GM21423 (cell line): Measurements from ENCODE around the gene SLC38A11.

ENCODE experiments used
- ATAC-seq: cut with Tn5 transposase; IDR thresholded peaks from one replicate; pipeline ENCODE4 v1.9.1; 2021; ENCODE audit warnings: mild to moderate bottlenecking, moderate library complexity; ENCODE audit not compliant: unreplicated experiment

The SLC38A11 gene

GRCh38 chr2:164972216-164972615 lies 16.9 kb upstream of the SLC38A11 start:
- no peak for ATAC-seq

GRCh38 chr2:164969909-164970690 lies 14.8 kb upstream of the SLC38A11 start:
- no peak for ATAC-seq

- no peak for ATAC-seq
Observed at GRCh38 chr2:164967781-164968228, 12.5 kb upstream of the SLC38A11 start.

GRCh38 chr2:164967361-164967760 lies 12.0 kb upstream of the SLC38A11 start:
- no peak for ATAC-seq

- ATAC-seq = no peak
Observed at GRCh38 chr2:164964700-164965099, 9.4 kb upstream of the SLC38A11 start.

GRCh38 chr2:164960159-164960558 lies 4.8 kb upstream of the SLC38A11 start:
- ATAC-seq = no peak

GRCh38 chr2:164954186-164954585 lies 1.1 kb downstream of the SLC38A11 start:
- no peak for ATAC-seq

- no peak for ATAC-seq
Observed at GRCh38 chr2:164953279-164953678, 2.0 kb downstream of the SLC38A11 start.

- no peak for ATAC-seq
Observed at GRCh38 chr2:164952057-164952702, 3.1 kb downstream of the SLC38A11 start.

- ATAC-seq = no peak
Observed at GRCh38 chr2:164948540-164948939, 6.8 kb downstream of the SLC38A11 start.

- no peak for ATAC-seq
Observed at GRCh38 chr2:164947281-164947680, 8.0 kb downstream of the SLC38A11 start.

- no peak for ATAC-seq
Observed at GRCh38 chr2:164943289-164943688, 12.0 kb downstream of the SLC38A11 start.

- ATAC-seq = no peak
Observed at GRCh38 chr2:164937864-164938401, 17.4 kb downstream of the SLC38A11 start.

GRCh38 chr2:164935118-164936101 lies 19.9 kb downstream of the SLC38A11 start:
- ATAC-seq = no peak

- no peak for ATAC-seq
Observed at GRCh38 chr2:164934401-164935117, 20.8 kb downstream of the SLC38A11 start.

- no peak for ATAC-seq
Observed at GRCh38 chr2:164933671-164934189, 21.6 kb downstream of the SLC38A11 start.

- no peak for ATAC-seq
Observed at GRCh38 chr2:164932377-164932776, 22.9 kb downstream of the SLC38A11 start.

- ATAC-seq = no peak
Observed at GRCh38 chr2:164928101-164928673, 27.1 kb downstream of the SLC38A11 start.

- ATAC-seq = no peak
Observed at GRCh38 chr2:164922134-164922533, 33.2 kb downstream of the SLC38A11 start.

GRCh38 chr2:164920430-164920829 lies 34.9 kb downstream of the SLC38A11 start:
- no peak for ATAC-seq
